ENCODE results near the gene EEF1G. TPM values are rescaled to one million over a fixed set of nuclear protein-coding genes. Genes with fewer than 3 reads are reported as not detected.

Gene EEF1G
- total RNA-seq, 2 experiments from 2014 or later, result 991 to 999 TPM

GRCh38 chr11:62559204-62559603 lies 14.5 kb downstream of the EEF1G start:
- peak overlapping the region; percentile 99 for H3K27ac Mint-ChIP-seq
- no peak for DNase-seq
- H3K4me3 Mint-ChIP-seq, result peak overlapping the region; percentile 45
- H3K36me3 Mint-ChIP-seq (ENCODE audit: low read depth), result peaks cover 46% of the 10 kb centered on the region
- H3K4me1 Mint-ChIP-seq, result peaks cover 82% of the 10 kb centered on the region
- ChIA-PET CTCF (interaction anchor here (0.8 to 11.6 kb wide), 14 partner anchors 8 to 322 kb away, joined by 3 to 268 read pairs (median 4); partner anchors contain the start of genes AHNAK, SLC3A2 and TUT1), POLR2A (interaction anchor here (1.0 to 10.8 kb wide), 10 partner anchors 8 to 322 kb away, joined by 3 to 364 read pairs (median 12); partner anchors contain the start of genes AHNAK, B3GAT3, EEF1G and HNRNPUL2)
- H3K9me3 Mint-ChIP-seq, result no peaks in the 10 kb centered on the region
- H3K27me3 Mint-ChIP-seq, result no peaks in the 10 kb centered on the region

GRCh38 chr11:62558669-62559068 lies 15.0 kb downstream of the EEF1G start:
- ChIA-PET CTCF (interaction anchor here (0.8 to 11.6 kb wide), 16 partner anchors 8 to 323 kb away, joined by 3 to 268 read pairs (median 4); partner anchors contain the start of genes AHNAK, MTA2, SLC3A2 and TUT1), POLR2A (interaction anchor here (1.0 to 10.8 kb wide), 10 partner anchors 14 to 323 kb away, joined by 3 to 364 read pairs (median 13); partner anchors contain the start of genes AHNAK, B3GAT3, C11orf98 and CSKMT)
- Mint-ChIP-seq H3K4me1 (peaks cover 85% of the 10 kb centered on the region), H3K4me3 (peak overlapping the region; percentile 18), H3K27me3 (no peaks in the 10 kb centered on the region), H3K27ac (peak overlapping the region; percentile 99), H3K36me3 (ENCODE audit: low read depth) (peaks cover 44% of the 10 kb centered on the region), H3K9me3 (no peaks in the 10 kb centered on the region)
- DNase-seq, result no peak

- peaks cover 31% of the 10 kb centered on the region for H3K36me3 Mint-ChIP-seq (ENCODE audit: low read depth)
- peak overlapping the region; percentile 99 for H3K27ac Mint-ChIP-seq
- H3K9me3 Mint-ChIP-seq, result no peaks in the 10 kb centered on the region
- H3K4me1 Mint-ChIP-seq, result peaks cover 95% of the 10 kb centered on the region
- ChIA-PET POLR2A (interaction anchor here (0.6 to 10.8 kb wide), 24 partner anchors 9 to 324 kb away, joined by 3 to 364 read pairs (median 8); partner anchors contain the start of genes AHNAK, B3GAT3, BSCL2 and C11orf98), CTCF (interaction anchor here (0.5 to 11.6 kb wide), 20 partner anchors 10 to 626 kb away, joined by 3 to 268 read pairs (median 5); partner anchors contain the start of genes AHNAK, EEF1G, MTA2 and SLC3A2)
- DNase-seq, result peak; percentile 88
- no peaks in the 10 kb centered on the region for H3K27me3 Mint-ChIP-seq
- peak overlapping the region; percentile 74 for H3K4me3 Mint-ChIP-seq
Measured at GRCh38 chr11:62556875-62557631, 16.6 kb downstream of the EEF1G start.

GRCh38 chr11:62556108-62556874 lies 17.4 kb downstream of the EEF1G start:
- H3K9me3 Mint-ChIP-seq, result no peaks in the 10 kb centered on the region
- no peaks in the 10 kb centered on the region for H3K27me3 Mint-ChIP-seq
- peaks cover 99% of the 10 kb centered on the region for H3K4me1 Mint-ChIP-seq
- peak overlapping the region; percentile 74 for H3K4me3 Mint-ChIP-seq
- DNase-seq, result peak; percentile 94
- H3K27ac Mint-ChIP-seq, result peak overlapping the region; percentile 99
- ChIA-PET POLR2A (interaction anchor here (0.9 to 10.8 kb wide), 31 partner anchors 8 to 1194 kb away, joined by 3 to 364 read pairs (median 7); partner anchors contain the start of genes AHNAK, B3GAT3, C11orf98 and CSKMT), CTCF (interaction anchor here (1.0 to 11.6 kb wide), 15 partner anchors 12 to 325 kb away, joined by 3 to 268 read pairs (median 7); partner anchors contain the start of genes AHNAK, EEF1G, SLC3A2 and TUT1)
- H3K36me3 Mint-ChIP-seq (ENCODE audit: low read depth), result peaks cover 26% of the 10 kb centered on the region

- POLR2A ChIA-PET, result interaction anchor here (0.6 to 10.8 kb wide), 19 partner anchors 11 to 1194 kb away, joined by 3 to 364 read pairs (median 7); partner anchors contain the start of genes AHNAK, C11orf98, CSKMT and CYB561A3
Measured at GRCh38 chr11:62555464-62556107, 18.1 kb downstream of the EEF1G start.

GRCh38 chr11:62554387-62555167 lies 19.1 kb downstream of the EEF1G start:
- H3K4me3 Mint-ChIP-seq, result peak overlapping the region; percentile 74
- H3K36me3 Mint-ChIP-seq (ENCODE audit: low read depth), result peaks cover 9% of the 10 kb centered on the region
- POLR2A ChIA-PET, result interaction anchor here (0.8 to 10.8 kb wide), 19 partner anchors 12 to 286 kb away, joined by 3 to 364 read pairs (median 7); partner anchors contain the start of genes AHNAK, C11orf98, CSKMT and EEF1G
- H3K27ac Mint-ChIP-seq, result peak overlapping the region; percentile 99
- DNase-seq, result no peak
- CTCF ChIA-PET, result interaction anchor here (0.7 to 11.6 kb wide), 7 partner anchors 10 to 129 kb away, joined by 3 to 268 read pairs (median 6); partner anchors contain the start of genes AHNAK and TUT1
- no peaks in the 10 kb centered on the region for H3K9me3 Mint-ChIP-seq
- H3K27me3 Mint-ChIP-seq, result peaks cover 8% of the 10 kb centered on the region
- peaks cover 97% of the 10 kb centered on the region for H3K4me1 Mint-ChIP-seq

More at GRCh38 chr11:62555464-62556107, 18.1 kb downstream of the EEF1G start:
- Mint-ChIP-seq H3K27me3 (peaks cover 4% of the 10 kb centered on the region), H3K36me3 (ENCODE audit: low read depth) (peaks cover 19% of the 10 kb centered on the region), H3K27ac (peak overlapping the region; percentile 99), H3K9me3 (no peaks in the 10 kb centered on the region), H3K4me3 (peak overlapping the region; percentile 74), H3K4me1 (peaks cover 99% of the 10 kb centered on the region)
- CTCF ChIA-PET, result interaction anchor here (0.8 to 11.6 kb wide), 5 partner anchors 11 to 160 kb away, joined by 3 to 268 read pairs (median 7); partner anchors contain the start of genes AHNAK, C11orf98, CSKMT and TUT1
- DNase-seq, result peak; percentile 74

GRCh38 chr11:62553839-62554361 lies 19.8 kb downstream of the EEF1G start:
- Mint-ChIP-seq H3K9me3 (no peaks in the 10 kb centered on the region), H3K36me3 (ENCODE audit: low read depth) (peaks cover 3% of the 10 kb centered on the region), H3K27me3 (peaks cover 10% of the 10 kb centered on the region), H3K4me1 (peaks cover 90% of the 10 kb centered on the region), H3K27ac (peak overlapping the region; percentile 99), H3K4me3 (no peak overlapping the region)
- no peak for DNase-seq
- ChIA-PET POLR2A (interaction anchor here (0.8 to 10.8 kb wide), 18 partner anchors 12 to 328 kb away, joined by 3 to 364 read pairs (median 5); partner anchors contain the start of genes AHNAK, C11orf98, CSKMT and EEF1G), CTCF (interaction anchor here (1.1 to 11.6 kb wide), 7 partner anchors 9 to 129 kb away, joined by 3 to 268 read pairs (median 6); partner anchors contain the start of genes AHNAK and TUT1)

GRCh38 chr11:62553080-62553838 lies 20.4 kb downstream of the EEF1G start:
- peaks cover 1% of the 10 kb centered on the region for H3K36me3 Mint-ChIP-seq (ENCODE audit: low read depth)
- ChIA-PET CTCF (interaction anchor here (0.9 to 11.6 kb wide), 12 partner anchors 9 to 163 kb away, joined by 3 to 268 read pairs (median 4); partner anchors contain the start of genes AHNAK and TUT1), POLR2A (interaction anchor here (0.9 to 10.8 kb wide), 18 partner anchors 11 to 329 kb away, joined by 3 to 364 read pairs (median 5); partner anchors contain the start of genes AHNAK, C11orf98, CSKMT and EEF1G)
- H3K27me3 Mint-ChIP-seq, result peaks cover 13% of the 10 kb centered on the region
- H3K27ac Mint-ChIP-seq, result peak overlapping the region; percentile 99
- peak; percentile 84 for DNase-seq
- no peaks in the 10 kb centered on the region for H3K9me3 Mint-ChIP-seq
- H3K4me1 Mint-ChIP-seq, result peaks cover 88% of the 10 kb centered on the region
- H3K4me3 Mint-ChIP-seq, result peak overlapping the region; percentile 67

GRCh38 chr11:62552485-62553079 lies 21.1 kb downstream of the EEF1G start:
- ChIA-PET POLR2A (interaction anchor here (0.9 to 10.8 kb wide), 20 partner anchors 8 to 330 kb away, joined by 3 to 364 read pairs (median 5); partner anchors contain the start of genes AHNAK, C11orf98, CSKMT and EEF1G), CTCF (interaction anchor here (0.8 to 11.6 kb wide), 13 partner anchors 8 to 162 kb away, joined by 3 to 268 read pairs (median 5); partner anchors contain the start of genes AHNAK and TUT1)
- Mint-ChIP-seq H3K36me3 (ENCODE audit: low read depth) (no peaks in the 10 kb centered on the region), H3K4me3 (peak overlapping the region; percentile 67), H3K27me3 (peaks cover 20% of the 10 kb centered on the region), H3K9me3 (no peaks in the 10 kb centered on the region), H3K4me1 (peaks cover 88% of the 10 kb centered on the region), H3K27ac (peak overlapping the region; percentile 99)
- no peak for DNase-seq
